IMR-90 (cell line): ENCODE measurements around the gene CTPS2. TPM values are rescaled to one million over a fixed set of nuclear protein-coding genes. Genes with fewer than 3 reads are reported as not detected.

Experiments
- ATAC-seq: fragments of 200-7000 bp; cut with Tn5 transposase; 2 replicates; pipeline ENCODE4 v1.9.1; 2020; ENCODE audit warnings: low read depth, mild to moderate bottlenecking, moderate library complexity
- BruUV-seq: library from RNA; stranded (reverse); fragments of 400-500 nt; replicated peaks from 2 replicates; lab custom pipeline; 2021; lab: Mats Ljungman, UMichigan
- CTCF ChIA-PET: fragments of 300-600 bp; formaldehyde crosslinking; extraction: SDS; loops from one replicate; lab custom pipeline; 2021; ENCODE audit warnings: antibody characterized with exemption; lab: Yijun Ruan, JAX
- POLR2A ChIA-PET: fragments of 300-600 bp; sonication (Branson Sonifier 250); formaldehyde crosslinking; loops from one replicate; lab custom pipeline; 2022; ENCODE audit warnings: antibody characterized with exemption; ENCODE audit not compliant: unreplicated experiment; lab: Charles Lee
- DNase-seq: peaks from one replicate; pipeline ENCODE4 v3.0.0; 2013
- H2AFZ ChIP-seq: replicated peaks from 2 replicates; pipeline ENCODE3; 2013; ENCODE audit warnings: low read length, mild to moderate bottlenecking; ENCODE audit not compliant: poor library complexity
- H2AK5ac ChIP-seq: 2 replicates; pipeline ENCODE4 v1.6.1; 2013; ENCODE audit warnings: low read depth, low read length, inconsistent platforms
- H2AK9ac ChIP-seq: replicated peaks from 2 replicates; pipeline ENCODE3; 2013; ENCODE audit warnings: mild to moderate bottlenecking, low read depth, low read length, moderate library complexity; ENCODE audit not compliant: poor library complexity
- H2BK120ac ChIP-seq: 2 replicates; pipeline ENCODE4 v1.6.1; 2013; ENCODE audit warnings: low read depth, low read length, inconsistent platforms
- H2BK15ac ChIP-seq: 3 replicates; pipeline ENCODE4 v1.6.1; 2013; ENCODE audit warnings: low read depth, low read length, inconsistent platforms
- H2BK20ac ChIP-seq: 2 replicates; pipeline ENCODE4 v1.6.1; 2013; ENCODE audit warnings: low read depth, mild to moderate bottlenecking, inconsistent platforms, low read length, moderate library complexity
- H2BK5ac ChIP-seq: 2 replicates; pipeline ENCODE4 v1.6.1; 2013; ENCODE audit warnings: mild to moderate bottlenecking, low read depth, low read length, inconsistent platforms; ENCODE audit not compliant: poor library complexity, severe bottlenecking
- H3K14ac ChIP-seq: replicated peaks from 2 replicates; pipeline ENCODE4 v1.6.1; 2013; ENCODE audit warnings: low read depth, low read length, inconsistent platforms
- H3K18ac ChIP-seq: 2 replicates; pipeline ENCODE4 v1.6.1; 2013; ENCODE audit warnings: low read depth, low read length, control low read depth
- H3K23ac ChIP-seq: 2 replicates; pipeline ENCODE4 v1.6.1; 2013; ENCODE audit warnings: low read depth, low read length, inconsistent platforms
- H3K27ac ChIP-seq: 2 replicates; pipeline ENCODE4 v1.5.1; 2013; ENCODE audit warnings: mild to moderate bottlenecking, control low read depth, low read length; ENCODE audit not compliant: insufficient read depth
- H3K27me3 ChIP-seq: 2 replicates; pipeline ENCODE4 v1.6.1; 2013; ENCODE audit warnings: low read length; ENCODE audit not compliant: control insufficient read depth, insufficient read depth
- H3K36me3 ChIP-seq: 2 replicates; pipeline ENCODE4 v1.6.1; 2013; ENCODE audit warnings: low read length, mixed read lengths; ENCODE audit not compliant: control insufficient read depth, insufficient read depth
- H3K4ac ChIP-seq: 2 replicates; pipeline ENCODE4 v1.6.1; 2013; ENCODE audit warnings: low read depth, low read length, inconsistent platforms
- H3K4me1 ChIP-seq: 2 replicates; pipeline ENCODE4 v1.6.1; 2013; ENCODE audit warnings: low read length, mixed read lengths; ENCODE audit not compliant: control insufficient read depth, insufficient read depth
- H3K4me2 ChIP-seq: 2 replicates; pipeline ENCODE4 v1.6.1; 2013; ENCODE audit warnings: low read depth, mild to moderate bottlenecking, control low read depth, low read length, moderate library complexity
- H3K4me3 ChIP-seq: 2 replicates; pipeline ENCODE4 v1.5.1; 2013; ENCODE audit warnings: low read depth, mild to moderate bottlenecking, control low read depth, low read length, moderate library complexity; ENCODE audit not compliant: insufficient read depth
- H3K56ac ChIP-seq: 2 replicates; pipeline ENCODE4 v1.6.1; 2013; ENCODE audit warnings: low read length, inconsistent platforms; ENCODE audit not compliant: insufficient read depth; ENCODE audit errors: extremely low read depth
- H3K79me1 ChIP-seq, 2 experiments: 2 replicates each; pipeline ENCODE4 v1.6.1; 2013; ENCODE audit warnings: low read length in 2 of 2, inconsistent platforms in 1 of 2, low read depth in 1 of 2
- H3K9ac ChIP-seq: 2 replicates; pipeline ENCODE4 v1.6.1; 2013; ENCODE audit warnings: low read depth, low read length, control low read depth
- H3K9me1 ChIP-seq: 2 replicates; pipeline ENCODE4 v1.6.1; 2013; ENCODE audit warnings: low read length, inconsistent platforms; ENCODE audit not compliant: insufficient read depth
- H3K9me3 ChIP-seq: 2 replicates; pipeline ENCODE4 v1.6.1; 2013; ENCODE audit warnings: low read length; ENCODE audit not compliant: control insufficient read depth, insufficient read depth
- H4K20me1 ChIP-seq: 2 replicates; pipeline ENCODE4 v1.6.1; 2013; ENCODE audit warnings: low read length, inconsistent platforms; ENCODE audit not compliant: insufficient read depth
- H4K5ac ChIP-seq: 2 replicates; pipeline ENCODE4 v1.6.1; 2013; ENCODE audit warnings: mild to moderate bottlenecking, low read depth, low read length, control low read depth
- H4K8ac ChIP-seq, 2 experiments: 2 replicates each; pipeline ENCODE4 v1.6.1; 2013; ENCODE audit warnings: low read depth in 2 of 2, low read length in 2 of 2, control low read depth in 1 of 2, inconsistent platforms in 1 of 2
- H4K91ac ChIP-seq: 2 replicates; pipeline ENCODE4 v1.6.1; 2013; ENCODE audit warnings: low read depth, low read length, inconsistent platforms; ENCODE audit not compliant: insufficient read depth
- MAFK ChIP-seq: IDR thresholded peaks from 2 replicates; pipeline ENCODE4 v1.6.1; 2012; ENCODE audit warnings: low read depth, low read length, improper control_type of control experiment
- RAD21 ChIP-seq: IDR thresholded peaks from 2 replicates; pipeline ENCODE4 v1.6.1; 2012; ENCODE audit warnings: low read length, improper control_type of control experiment
- WGBS, 2 experiments: methylation state at CpG; one replicate each; pipeline versions ENCODE4 v1.1.5 to v1.1.7; 2013; ENCODE audit warnings: missing lambda C conversion rate in 2 of 2; ENCODE audit not compliant: insufficient read length in 1 of 2; ENCODE audit errors: extremely low coverage in 2 of 2; 5-methylcytosine and 5-hydroxymethylcytosine counted together
- dilution Hi-C: fragments of 300-500 bp; cut with HindIII; formaldehyde crosslinking; loops from one replicate; pipeline ENCODE4 v1.14.3; 2018; ENCODE audit warnings: low sequenced_read_pairs; ENCODE audit not compliant: unreplicated experiment
- in situ Hi-C: fragments of 300-500 bp; cut with MboI; formaldehyde crosslinking; loops from 3 replicates; pipeline ENCODE4 v1.14.3; 2019; ENCODE audit warnings: low sequenced_read_pairs, inconsistent platforms, mixed read lengths
- intact Hi-C: fragments of 100-400 bp; cut with micrococcal nuclease; formaldehyde crosslinking; loops from 2 replicates; pipeline ENCODE4 v1.10.0; 2022
- polyA plus RNA-seq, 3 experiments: library from polyadenylated mRNA; depleted of rRNA; stranded (reverse); fragments of >200 nt; gene quantifications; 2 replicates each; pipeline ENCODE4 v1.2.3, GENCODE V29; 2012; ENCODE audit warnings: low replicate concordance in 1 of 3
- total RNA-seq: library from RNA; depleted of rRNA; stranded (reverse); fragments of >200 nt; gene quantifications from 2 replicates; pipeline ENCODE4 v1.2.3, GENCODE V29; 2012

CTPS2 gene
- total and polyA plus RNA-seq, 2 of the 4 experiments (the other 2 are of a cell fraction) = 6.0 to 13.1 TPM

DNA sequence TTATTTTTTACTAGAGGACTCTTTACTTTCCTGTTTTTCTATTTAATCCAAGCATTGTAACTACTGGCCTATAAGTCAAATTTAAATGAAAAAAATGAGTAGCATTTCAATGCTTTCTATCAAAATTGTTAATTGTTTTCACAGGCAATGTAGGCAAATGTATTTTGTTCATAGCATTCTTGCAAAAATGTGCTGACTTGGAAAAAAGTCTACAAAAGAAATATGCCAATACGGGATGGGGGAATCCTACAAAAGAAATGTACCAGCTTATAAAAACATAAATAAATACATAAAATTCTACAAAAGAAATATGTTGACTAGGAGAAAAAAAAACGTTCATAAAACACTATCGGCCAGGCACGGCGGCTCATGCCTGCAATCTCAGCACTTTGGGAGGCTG lies 77.4 kb downstream of the CTPS2 start:
- no CpG with 5 or more reads among the region's 5 CpGs for WGBS, 2 experiments
- Histone ChIP-seq H3K23ac (no peak overlapping the region), H4K5ac (no peak overlapping the region), H2BK5ac (no peak overlapping the region), H2BK20ac (no peak overlapping the region), H3K9ac (no peak overlapping the region), H2BK120ac (no peak overlapping the region), H3K56ac (no peak overlapping the region), H4K20me1 (no peaks in the 10 kb centered on the region), H3K79me1 (no peaks in the 10 kb centered on the region; a peak in 1 of 4 replicates), H3K27ac (no peak overlapping the region), H3K4me1 (no peaks in the 10 kb centered on the region), H3K9me1 (no peaks in the 10 kb centered on the region), H3K4me2 (no peak overlapping the region), H3K18ac (no peak overlapping the region), H3K4me3 (no peak overlapping the region), H3K36me3 (peaks cover 4% of the 10 kb centered on the region; the same call in 1 of the 2 replicates), H4K91ac (no peak overlapping the region), H3K14ac (no peak overlapping the region), H2BK15ac (no peak overlapping the region), H3K4ac (no peak overlapping the region), H2AK9ac (no peak overlapping the region), H3K9me3 (no peaks in the 10 kb centered on the region), H2AK5ac (no peak overlapping the region), H4K8ac (no peak overlapping the region), H3K27me3 (no peaks in the 10 kb centered on the region; the same call in 1 of the 2 replicates), H2AFZ (no peak overlapping the region)
- DNase-seq (no peak), ATAC-seq (no peak)
- dilution Hi-C loops (no loop called here), intact Hi-C loops (no loop called here), in situ Hi-C loops (no loop called here)
- TF ChIP-seq RAD21 (no peak), MAFK (peak; percentile 67)
- CTCF ChIA-PET = no interaction called here
- POLR2A ChIA-PET = no interaction called here
- no TSS peak for BruUV-seq
